GM23248 (cell line): ENCODE measurements around the gene SNRPA.

Experiments used
- EZH2 ChIP-seq: fragments of 200-600 bp; sonication (generic); IDR thresholded peaks from 2 replicates; pipeline ENCODE4 v1.6.1; 2018; ENCODE audit warnings: antibody characterized with exemption, mild to moderate bottlenecking; ENCODE audit not compliant: insufficient read depth, poor library complexity, severe bottlenecking
- EZH2phosphoT487 ChIP-seq: fragments of 200-600 bp; sonication (generic); IDR thresholded peaks from 2 replicates; pipeline ENCODE4 v1.6.1; 2018; ENCODE audit warnings: antibody characterized with exemption, moderate library complexity, mild to moderate bottlenecking, low read depth; ENCODE audit not compliant: insufficient read depth

DNA sequence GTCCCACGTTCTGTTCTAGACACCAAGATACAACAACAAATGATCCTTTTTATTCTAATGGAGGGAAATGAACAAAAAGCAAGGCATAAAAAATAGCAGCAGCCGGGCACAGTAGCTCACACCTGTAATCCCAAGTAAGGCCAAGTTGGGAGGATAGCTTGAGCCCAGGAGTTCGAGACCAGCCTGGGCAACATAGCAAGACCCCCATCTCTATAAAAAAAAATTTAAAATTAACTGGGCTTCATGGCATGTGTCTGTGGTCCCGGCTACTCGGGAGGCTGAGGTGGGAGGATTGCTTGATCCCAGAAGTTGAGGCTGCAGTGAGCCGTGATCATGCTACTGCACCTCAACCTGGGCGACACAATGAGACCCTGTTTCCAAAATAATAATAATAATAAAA, 25.4 kb downstream of the SNRPA start:
- TF ChIP-seq EZH2 = no peak
- no peak for TF ChIP-seq EZH2phosphoT487
